Spleen (tissue), 7 donors: ENCODE results near the gene CSMD2.

Source experiments
- CTCF ChIP-seq, 11 experiments: fragments of 200-600 bp in 7 of 11; fragments of 450-650 bp in 4 of 11; sonication (generic) in 4 of 11; IDR thresholded peaks in 8 of 11; conservative IDR thresholded peaks in 3 of 11; 1 replicate in 7 of 11; 2 replicates in 4 of 11; pipeline versions ENCODE4 v1.4.0 to v1.8.0; 2016 to 2021; ENCODE audit warnings: antibody characterized with exemption in 11 of 11, inconsistent platforms in 4 of 11, mild to moderate bottlenecking in 1 of 11
- POLR2A ChIP-seq, 3 donors: fragments of 450-650 bp; IDR thresholded peaks; one replicate each; pipeline ENCODE4 v1.5.1; 2017; ENCODE audit warnings: antibody characterized with exemption in 3 of 3, mild to moderate bottlenecking in 1 of 3
- donor health status: DM: no; HTN: no; CAD: no; lungs with moderate emphysema.
- donor health status: DM: no; HTN: no; CAD: no.
- donor health status: DM: no; HTN: no; CAD: no.

DNA sequence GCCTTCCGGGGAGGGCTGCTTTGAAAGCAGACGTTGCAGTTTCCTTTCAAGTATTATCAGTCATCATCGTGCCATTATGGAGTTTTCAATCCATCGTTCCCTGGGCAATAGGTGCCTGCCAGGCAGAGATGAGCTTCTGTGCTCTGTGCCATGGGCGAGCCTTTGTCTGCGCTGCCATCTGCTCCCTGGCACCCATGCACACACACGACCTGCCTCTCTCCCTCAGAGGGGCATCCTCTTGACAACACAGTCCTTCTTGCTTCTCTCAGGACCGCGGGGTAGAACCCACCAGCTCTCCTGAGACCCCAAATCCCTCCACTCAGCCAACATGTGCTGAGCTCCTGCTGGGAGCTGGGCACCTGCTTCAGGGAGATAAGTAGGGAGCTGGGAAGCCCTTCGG, 151.9 kb downstream of the CSMD2 start:
- no peak for TF ChIP-seq CTCF (IDR thresholded peaks at IDR 0.05 in 8 of 11, conservative IDR thresholded peaks at IDR 0.05 in 3 of 11)
- TF ChIP-seq POLR2A (IDR thresholded peaks at IDR 0.05): no peak
